DMS 273 (cell line): Measurements from ENCODE around the gene TFAP2A.

Experiments
- DNase-seq: peaks from one replicate; lab custom pipeline; 2025; ENCODE audit not compliant: unreplicated experiment; lab: John Stamatoyannopoulos, UW

TFAP2A gene

GRCh38 chr6:10426781-10427279 lies 12.0 kb upstream of the TFAP2A start:
- no peak for DNase-seq

GRCh38 chr6:10425975-10426780 lies 11.3 kb upstream of the TFAP2A start:
- DNase-seq = peak; percentile 56

- no peak for DNase-seq
These were observed 10.5 kb upstream of the TFAP2A start for GRCh38 chr6:10425176-10425974.

- DNase-seq = peak; percentile 40
These were observed 9.2 kb upstream of the TFAP2A start for GRCh38 chr6:10424040-10424439.

DNA sequence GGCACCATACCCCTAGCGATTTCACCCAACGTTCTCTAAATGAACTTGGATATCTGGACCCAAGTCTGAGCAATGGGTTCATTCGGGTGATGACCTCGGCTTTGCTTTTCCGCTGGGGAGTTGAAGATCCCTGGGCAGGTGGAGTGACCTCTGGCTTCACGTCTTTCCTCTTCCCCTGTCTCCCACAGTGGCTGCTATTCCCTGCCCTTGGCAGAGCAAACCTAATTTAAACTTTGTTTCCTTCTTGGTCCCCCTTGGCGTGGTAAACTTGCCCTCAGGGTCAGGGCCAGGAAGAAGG lies 7.8 kb upstream of the TFAP2A start:
- no peak for DNase-seq

DNA sequence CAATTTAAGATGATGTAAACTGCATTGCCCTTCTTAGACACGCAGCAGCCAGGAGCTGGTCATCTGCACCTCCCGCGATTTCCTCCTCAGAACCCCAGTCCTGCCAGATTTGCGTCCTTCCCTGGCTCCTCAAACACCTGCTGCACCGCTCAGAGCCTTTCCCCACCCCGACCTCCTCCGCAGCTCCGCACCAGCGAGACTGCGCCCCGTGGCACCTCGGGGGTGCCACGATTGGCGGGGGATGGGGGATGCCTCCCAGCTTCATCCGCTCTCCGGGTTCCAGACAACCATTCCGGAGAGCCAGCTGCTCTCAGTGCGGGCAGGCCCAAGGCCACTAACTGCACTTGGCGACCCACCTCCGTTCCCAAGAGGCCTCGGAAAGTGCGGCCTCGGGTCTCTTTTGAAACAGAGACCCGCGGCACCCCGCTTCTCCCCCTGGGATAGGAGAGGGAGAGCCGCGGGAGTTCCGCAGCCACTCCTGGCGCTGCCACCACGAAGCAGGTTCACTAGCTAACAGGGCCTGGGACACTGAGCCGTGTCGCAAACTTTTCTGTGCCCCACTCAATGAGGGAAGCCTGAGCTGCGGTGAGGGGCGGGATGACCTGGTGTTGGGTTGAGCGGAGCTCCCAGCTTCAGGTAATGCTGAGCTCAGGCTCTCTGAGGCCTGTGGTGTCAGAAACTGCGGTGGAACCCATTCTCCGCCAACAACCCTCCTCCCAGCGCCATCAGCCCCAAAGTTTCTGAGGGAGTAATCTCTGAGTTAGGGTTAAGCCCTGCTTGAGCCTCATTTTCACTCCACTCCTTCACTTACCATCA lies 7.3 kb upstream of the TFAP2A start:
- no peak for DNase-seq

DNA sequence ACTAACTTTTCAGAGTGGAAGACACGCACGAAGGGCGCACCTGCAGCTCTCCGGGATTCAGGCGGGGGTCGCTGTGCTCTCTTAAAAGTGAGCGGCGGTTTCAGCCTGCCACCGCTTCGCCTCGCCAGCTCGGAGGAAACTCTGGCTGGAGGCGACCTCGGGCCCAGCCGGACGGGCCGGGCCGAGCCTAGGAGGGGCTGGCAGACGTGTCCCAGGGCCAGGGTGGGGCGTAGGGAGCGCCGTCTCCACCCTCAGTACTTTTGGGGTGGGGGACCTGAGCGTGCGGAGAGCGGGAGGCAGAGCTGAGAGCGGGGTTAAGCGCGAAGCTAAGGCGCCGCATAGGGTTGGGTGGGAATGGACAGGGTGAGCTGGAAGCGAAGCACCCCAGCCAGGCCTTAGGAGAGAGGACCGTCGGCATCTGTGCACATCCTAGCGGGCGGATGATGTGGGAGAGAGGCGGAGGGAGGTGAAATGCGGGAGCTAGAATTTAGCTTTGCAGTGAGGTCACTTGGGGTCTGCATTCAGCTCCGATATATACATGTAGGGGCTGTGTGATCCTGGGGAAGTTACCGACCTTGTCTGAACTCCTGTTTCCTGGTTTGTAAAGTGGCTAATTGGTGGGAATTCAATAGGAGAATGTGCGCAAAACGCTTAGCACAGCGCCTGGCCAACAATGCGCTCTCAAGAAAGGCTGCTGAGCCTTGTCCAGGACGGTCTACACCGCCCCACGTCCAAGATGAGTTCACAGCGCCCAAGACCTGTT lies 6.5 kb upstream of the TFAP2A start:
- DNase-seq = no peak

DNA sequence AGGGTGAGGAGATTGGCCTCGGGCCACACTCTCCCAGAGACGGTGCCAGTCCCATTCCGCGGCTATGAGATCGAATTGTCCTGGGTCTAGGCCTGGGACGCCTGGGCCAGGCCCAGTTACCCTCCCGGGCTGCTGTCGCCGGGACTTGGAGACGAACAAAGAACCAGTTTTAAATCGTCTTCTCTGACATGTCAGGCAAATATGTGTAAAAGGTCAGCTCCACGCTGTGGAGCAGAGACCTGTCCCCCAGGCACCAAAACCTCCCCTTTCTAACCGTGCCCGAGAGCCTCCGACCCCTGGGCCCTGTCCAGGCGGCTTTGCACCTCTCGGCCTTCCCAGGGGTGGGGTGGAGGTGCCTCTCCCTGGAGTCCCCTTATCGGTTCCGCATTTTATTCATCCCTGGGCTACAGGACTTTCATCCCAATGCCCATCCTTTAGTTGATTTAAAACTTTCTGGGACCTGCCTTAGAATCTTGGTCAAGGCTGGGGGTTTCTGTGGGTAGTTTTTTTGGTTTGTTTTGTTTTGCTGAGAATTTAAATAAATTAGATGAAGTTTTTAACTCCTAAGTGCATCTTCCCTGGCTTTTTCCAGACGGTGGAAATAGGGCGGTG lies 5.8 kb upstream of the TFAP2A start:
- DNase-seq = no peak

DNA sequence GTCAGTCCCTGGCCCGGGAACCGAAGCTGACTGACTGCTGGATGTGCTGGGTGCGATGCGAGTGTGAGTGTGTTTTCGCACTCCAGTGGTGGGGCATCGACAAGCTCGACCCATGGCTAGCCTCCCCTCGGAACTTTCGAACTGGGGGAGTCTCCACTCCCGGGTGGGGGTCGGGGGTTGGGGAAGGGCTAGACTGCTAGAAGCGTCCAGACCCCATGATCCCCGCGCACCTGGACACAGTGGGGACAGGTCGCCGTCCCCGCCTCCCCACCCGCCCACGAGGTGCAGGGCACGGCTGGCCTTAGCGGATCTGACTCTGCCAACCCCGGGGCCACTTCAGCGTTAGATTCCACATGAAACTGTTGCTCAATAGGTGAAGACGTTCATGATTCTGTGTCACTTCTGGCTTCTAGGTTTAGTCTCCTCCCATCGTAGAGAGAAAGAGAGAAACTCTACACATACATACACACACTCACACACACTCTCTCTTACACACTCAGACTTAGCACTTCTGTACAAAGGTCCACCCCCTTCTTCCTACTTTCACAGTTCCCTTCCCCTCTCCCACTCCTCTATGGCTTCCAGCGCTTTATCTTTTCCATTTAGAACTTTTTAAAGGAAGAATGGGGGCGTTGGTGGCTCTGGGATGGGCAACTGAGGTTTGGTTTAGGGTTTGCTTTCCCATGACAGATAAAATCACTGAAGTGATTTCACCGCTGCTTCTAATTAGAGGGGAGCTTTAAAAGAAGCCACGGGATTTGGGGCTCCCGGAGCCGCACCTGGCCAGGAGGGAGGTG lies 5.1 kb upstream of the TFAP2A start:
- no peak for DNase-seq

DNA sequence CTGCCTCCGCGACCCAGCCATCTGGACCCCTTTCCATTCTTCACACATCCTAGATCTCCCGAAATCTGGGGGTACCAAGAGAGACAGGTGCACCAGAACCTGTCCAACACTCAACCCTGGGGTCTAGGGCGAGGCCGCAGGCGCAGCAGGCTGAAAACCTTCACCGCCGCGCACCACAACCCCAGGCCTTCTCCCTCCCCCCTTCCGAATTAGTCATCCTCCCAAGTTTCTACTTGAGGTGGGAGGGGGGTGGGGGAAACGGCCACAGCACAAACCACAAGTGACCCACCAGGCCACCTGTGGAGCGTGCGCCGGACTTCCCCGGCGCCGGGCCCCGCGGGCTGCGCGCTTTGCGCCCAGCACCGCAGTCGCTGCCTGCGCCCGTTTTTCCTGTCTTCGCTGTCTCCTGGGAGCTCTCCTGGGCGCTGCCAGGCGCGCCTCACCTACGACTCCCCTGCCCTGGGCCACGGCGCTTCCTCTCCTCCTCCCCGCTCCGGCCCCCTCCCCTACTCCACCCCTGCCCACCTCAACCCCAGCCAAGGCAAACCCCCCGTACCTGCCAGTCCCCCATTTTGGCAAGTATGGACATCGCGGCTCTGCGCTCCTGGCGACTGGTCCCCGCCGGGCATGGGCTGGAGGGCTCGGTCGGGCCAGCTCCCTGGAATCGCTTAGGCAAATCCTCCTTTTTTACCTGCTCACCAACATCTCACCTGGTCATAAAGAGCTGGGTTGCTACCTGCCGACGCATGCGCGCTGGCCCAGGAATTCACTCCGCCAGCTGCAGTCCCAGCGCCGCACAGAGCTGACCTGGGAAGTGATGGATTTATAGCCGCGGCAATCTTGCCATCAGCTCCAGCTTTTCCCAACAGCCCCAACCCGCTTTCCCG lies 4.2 kb upstream of the TFAP2A start:
- DNase-seq = peak; percentile 23

DNA sequence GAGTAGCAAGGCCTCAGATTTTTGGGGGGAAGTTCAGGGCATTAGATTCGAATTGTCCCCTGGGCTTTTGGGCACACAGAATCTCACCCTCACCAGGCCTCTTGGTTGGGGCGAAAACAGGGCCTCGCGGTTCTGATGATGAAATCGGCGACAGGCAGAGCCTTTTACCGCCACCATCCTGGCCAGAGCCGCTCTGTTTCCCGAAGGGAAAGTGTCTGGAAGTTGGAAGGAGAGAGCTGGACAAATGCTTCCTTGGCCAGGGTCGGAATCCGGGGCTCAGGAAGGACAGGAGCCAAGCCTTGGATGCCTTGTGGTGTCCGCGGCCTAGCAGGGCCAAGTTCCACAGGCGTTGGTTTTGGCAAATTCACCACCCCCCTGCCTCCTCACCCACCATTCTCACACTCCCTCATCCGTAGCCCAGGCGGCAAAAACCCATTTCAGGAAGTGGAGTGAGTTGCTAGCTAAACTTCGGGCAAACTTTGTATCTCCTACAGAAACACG lies 3.5 kb upstream of the TFAP2A start:
- no peak for DNase-seq

DNA sequence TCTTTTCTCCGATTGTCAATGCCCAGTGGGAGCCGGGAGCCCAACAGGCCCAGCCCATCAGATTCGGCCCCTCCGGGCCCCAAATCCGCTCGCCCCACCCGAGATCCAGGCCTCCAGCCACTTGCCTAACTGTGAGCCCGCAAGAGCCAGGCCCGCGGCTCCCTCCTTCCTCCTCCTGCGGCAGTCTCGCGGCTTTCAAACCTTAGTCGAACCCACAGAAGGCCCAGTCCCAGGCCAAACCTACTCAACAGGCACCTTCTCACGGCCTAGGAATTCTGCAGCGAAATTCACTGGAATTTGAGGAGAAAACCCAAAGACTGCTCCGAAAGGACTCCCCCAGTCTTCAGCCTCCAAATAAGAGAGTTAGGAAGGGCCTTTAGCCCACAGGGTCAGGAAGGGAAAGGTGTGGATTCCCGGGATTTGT lies 2.8 kb upstream of the TFAP2A start:
- DNase-seq = no peak

DNA sequence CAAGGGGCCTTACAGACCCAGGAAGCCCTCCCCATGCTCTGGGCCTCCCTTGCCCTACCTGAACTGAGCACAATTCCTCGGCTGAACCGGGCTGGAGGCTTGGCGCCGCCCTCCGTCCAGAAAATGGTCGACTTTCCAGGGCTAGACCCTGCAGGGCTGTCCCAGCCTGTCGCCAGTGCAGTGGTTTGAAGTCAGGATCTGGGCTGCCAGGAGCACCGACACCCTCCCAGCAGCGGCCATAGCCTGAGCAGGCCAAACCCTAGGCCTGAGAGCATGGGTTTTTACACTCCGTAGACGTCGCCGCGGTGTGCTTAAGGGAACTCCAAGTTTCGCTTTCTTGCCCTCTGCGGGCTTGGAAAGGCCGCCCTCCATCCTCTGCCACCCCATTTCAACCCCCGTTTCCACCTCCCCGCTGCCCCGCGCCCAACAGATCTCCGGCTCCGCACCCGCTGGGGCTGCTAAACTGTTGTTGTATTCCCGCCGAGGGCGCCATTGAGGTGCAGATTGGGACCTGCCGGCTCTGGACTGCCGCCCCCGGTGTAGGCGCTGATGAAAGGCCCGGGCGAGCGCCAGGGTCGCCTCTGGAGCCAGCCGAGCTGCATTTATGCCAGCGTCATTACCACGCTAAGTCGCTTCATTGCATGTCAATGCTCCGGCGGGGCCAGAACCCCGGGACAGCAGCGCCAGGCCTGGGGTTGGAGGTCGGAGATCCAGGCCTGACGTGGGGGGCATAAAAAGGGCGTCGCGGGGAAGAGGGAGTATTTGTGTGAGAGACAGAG lies 2.2 kb upstream of the TFAP2A start:
- DNase-seq = no peak

- DNase-seq = no peak
These were observed 1.6 kb upstream of the TFAP2A start for GRCh38 chr6:10416516-10416862.

DNA sequence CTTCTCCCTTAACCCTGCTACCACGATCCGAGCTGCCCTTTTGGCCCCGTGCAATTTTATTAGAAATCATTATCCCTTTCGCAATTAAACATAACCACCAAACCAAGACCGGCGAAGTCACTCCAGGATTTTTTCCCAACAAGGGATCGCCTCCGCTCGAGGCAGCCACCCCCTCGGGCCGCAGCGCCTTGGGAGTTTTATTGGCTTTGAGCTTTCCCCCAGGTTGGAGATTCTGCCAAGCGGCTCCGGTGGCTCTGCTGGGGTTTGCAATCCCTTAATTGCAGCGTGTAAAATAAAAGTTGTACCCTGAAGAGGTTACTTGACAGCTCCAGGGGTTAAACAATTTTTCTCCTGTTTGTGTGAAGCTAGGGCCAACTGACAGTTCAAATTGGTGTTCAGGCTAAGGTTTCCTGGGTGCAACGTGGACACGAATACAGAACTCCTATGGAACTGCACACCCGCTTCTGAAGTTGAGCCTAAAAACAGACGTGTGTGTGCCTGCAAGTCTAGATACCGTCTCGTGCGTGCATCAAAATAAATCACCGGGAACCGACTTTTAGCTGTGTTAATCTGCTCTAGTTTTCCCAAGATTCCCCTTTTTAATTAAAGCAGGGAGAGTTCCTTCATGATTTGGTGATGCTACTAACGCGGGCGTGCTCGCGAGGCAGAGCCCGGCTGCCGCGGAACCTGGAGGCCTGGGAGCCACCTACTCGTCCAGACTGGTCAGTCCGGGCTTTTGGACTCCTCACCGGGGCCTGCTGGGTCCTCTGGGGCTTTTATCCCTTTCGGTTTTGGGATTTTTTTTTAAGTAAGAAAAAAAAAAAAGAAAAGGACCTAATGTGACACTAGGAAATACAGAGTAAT lies 975 bp upstream of the TFAP2A start:
- no peak for DNase-seq

DNA sequence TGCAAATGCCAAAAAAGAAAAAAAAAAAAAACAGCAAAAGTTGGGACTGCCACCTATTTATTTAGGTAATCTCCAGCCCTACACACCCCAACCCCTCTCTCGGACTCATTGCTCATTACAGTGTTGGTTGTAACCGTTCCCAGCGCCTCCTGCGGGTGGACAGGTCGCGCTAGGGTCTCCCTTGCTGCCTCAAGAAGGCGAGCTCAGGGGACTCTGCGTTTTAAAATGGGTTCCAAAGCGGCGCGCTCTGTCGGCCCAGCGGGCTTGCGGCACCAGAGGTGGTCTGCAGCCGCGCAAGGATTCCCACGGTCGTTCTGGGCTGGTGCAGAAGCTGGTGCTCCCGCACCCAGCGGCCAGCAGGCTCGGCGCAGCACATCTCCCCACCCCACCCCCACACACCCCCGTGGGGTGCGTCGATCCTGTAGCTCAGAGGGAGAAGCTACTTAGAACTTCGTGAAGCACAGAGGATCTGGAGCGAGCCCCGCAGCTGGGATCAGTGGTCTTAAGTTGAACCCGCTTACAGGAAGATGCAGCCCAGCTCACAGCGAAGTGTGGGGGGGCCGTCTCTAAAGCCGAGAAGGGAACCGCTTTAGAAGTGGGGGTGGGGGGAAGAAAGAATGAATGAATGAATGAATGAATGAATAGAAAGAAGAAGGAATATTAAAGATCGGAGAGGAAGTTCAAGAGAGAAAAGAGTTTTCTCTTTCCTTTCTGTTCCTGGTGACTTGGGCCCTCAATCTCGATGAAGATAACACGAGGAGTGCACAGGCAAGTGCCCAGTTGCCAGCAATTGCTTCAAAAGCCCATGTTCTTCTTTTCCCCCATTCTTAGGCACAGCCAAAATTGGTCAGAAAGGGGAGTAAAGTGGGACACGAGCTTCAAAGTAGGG lies 780 bp downstream of the TFAP2A start:
- DNase-seq = peak; percentile 55
